ENCODE measurements around the gene RWDD3.

Gene RWDD3

GRCh38 chr1:95282518-95282895, 48.5 kb downstream of the RWDD3 start:
- no peak for DNase-seq (ENCODE audit: low read depth in 2 of 2)

GRCh38 chr1:95284420-95284819, 50.4 kb downstream of the RWDD3 start:
- no peak for DNase-seq (ENCODE audit: low read depth in 2 of 2)

GRCh38 chr1:95286479-95286878, 52.5 kb downstream of the RWDD3 start:
- no peak for DNase-seq (ENCODE audit: low read depth in 2 of 2)

- DNase-seq (ENCODE audit: low read depth in 2 of 2), result no peak
Observed at GRCh38 chr1:95287081-95287480, 53.1 kb downstream of the RWDD3 start.

GRCh38 chr1:95287825-95288224, 53.8 kb downstream of the RWDD3 start:
- no peak for DNase-seq (ENCODE audit: low read depth in 2 of 2)

All from stimulated activated CD4-positive, alpha-beta T cell treated with anti-CD3 and anti-CD28 coated beads, Interleukin-15, amount 100 ng/mL, for 48 hours (primary cell).